Naive thymus-derived CD4-positive, alpha-beta T cell (primary cell): Measurements from ENCODE around the gene TBX19. TPM values are rescaled to one million over a fixed set of nuclear protein-coding genes. Genes with fewer than 3 reads are reported as not detected.
A peak's percentile ranks its signal among the peaks of the same experiment; 100 is the strongest.

ENCODE experiments used
- ATAC-seq: fragments of 150-1000 bp; cut with Tn5 transposase; 2 replicates; pipeline ENCODE4 v1.10.0; 2021; ENCODE audit warnings: mild to moderate bottlenecking, moderate library complexity
- CTCF ChIA-PET: fragments of 350-600 bp; sonication (Branson Sonifier 250); formaldehyde crosslinking; loops from one replicate; lab custom pipeline; 2021; ENCODE audit warnings: antibody characterized with exemption; lab: Charles Lee
- POLR2A ChIA-PET: fragments of 350-600 bp; sonication (Branson Sonifier 250); formaldehyde crosslinking; loops from one replicate; lab custom pipeline; 2021; ENCODE audit warnings: antibody characterized with exemption, inconsistent platforms; lab: Charles Lee
- DNase-seq, 9 donors: peaks; one replicate each; pipeline versions ENCODE4 v3.0.0 to v3.0.0-alpha.2; 2020 to 2022; ENCODE audit warnings: mixed read lengths in 1 of 9
- H3K27ac ChIP-seq: one replicate; pipeline ENCODE4 v1.7.0; 2013; ENCODE audit warnings: mild to moderate bottlenecking, low read depth, low read length, moderate library complexity
- H3K27me3 ChIP-seq, 2 donors: one replicate each; pipeline ENCODE4 v1.7.0; 2013; ENCODE audit warnings: low read length in 2 of 2, mild to moderate bottlenecking in 2 of 2, moderate library complexity in 2 of 2; ENCODE audit not compliant: control insufficient read depth in 2 of 2, insufficient read depth in 2 of 2
- H3K36me3 ChIP-seq, 3 experiments: 1 replicate in 2 of 3; 2 replicates in 1 of 3; pipeline ENCODE4 v1.7.0; 2013; ENCODE audit warnings: low read length in 3 of 3, mild to moderate bottlenecking in 3 of 3, moderate library complexity in 1 of 3; ENCODE audit not compliant: insufficient read depth in 3 of 3, control insufficient read depth in 2 of 3
- H3K4me1 ChIP-seq, 2 donors: one replicate each; pipeline ENCODE4 v1.7.0; 2013; ENCODE audit warnings: low read length in 2 of 2, mild to moderate bottlenecking in 2 of 2, moderate library complexity in 1 of 2; ENCODE audit not compliant: control insufficient read depth in 2 of 2, insufficient read depth in 2 of 2
- H3K4me3 ChIP-seq: 2 replicates; pipeline ENCODE4 v1.7.0; 2013; ENCODE audit warnings: mild to moderate bottlenecking, low read length
- H3K9me3 ChIP-seq, 3 experiments: 1 replicate in 2 of 3; 2 replicates in 1 of 3; pipeline ENCODE4 v1.7.0; 2013; ENCODE audit warnings: low read length in 3 of 3; ENCODE audit not compliant: control insufficient read depth in 2 of 3
- H3K27ac Mint-ChIP-seq, 9 donors: one replicate each; pipeline ENCODE4 v1.8.0; 2020 to 2022; ENCODE audit warnings: mixed read lengths in 9 of 9, mild to moderate bottlenecking in 8 of 9, moderate library complexity in 5 of 9, inconsistent platforms in 2 of 9
- H3K27me3 Mint-ChIP-seq, 5 donors: one replicate each; pipeline ENCODE4 v1.8.0; 2021 to 2022; ENCODE audit warnings: mixed read lengths in 5 of 5, mild to moderate bottlenecking in 1 of 5
- H3K36me3 Mint-ChIP-seq, 5 donors: one replicate each; pipeline ENCODE4 v1.8.0; 2020 to 2022; ENCODE audit warnings: mixed read lengths in 5 of 5, mild to moderate bottlenecking in 3 of 5, inconsistent platforms in 1 of 5
- H3K4me1 Mint-ChIP-seq, 7 donors: one replicate each; pipeline ENCODE4 v1.8.0; 2020 to 2022; ENCODE audit warnings: mixed read lengths in 7 of 7, mild to moderate bottlenecking in 3 of 7, inconsistent platforms in 1 of 7
- H3K4me3 Mint-ChIP-seq, 10 donors: one replicate each; pipeline ENCODE4 v1.8.0; 2020 to 2022; ENCODE audit warnings: mild to moderate bottlenecking in 10 of 10, mixed read lengths in 10 of 10, moderate library complexity in 6 of 10, inconsistent platforms in 2 of 10
- H3K9me3 Mint-ChIP-seq, 11 donors: one replicate each; pipeline ENCODE4 v1.8.0; 2020 to 2022; ENCODE audit warnings: mixed read lengths in 11 of 11, mild to moderate bottlenecking in 4 of 11, inconsistent platforms in 1 of 11, moderate library complexity in 1 of 11
- intact Hi-C, 2 donors: fragments of 100-400 bp; cut with micrococcal nuclease; formaldehyde crosslinking; loops; one replicate each; pipeline ENCODE4 v1.15.1; 2023
- polyA plus RNA-seq, 2 donors: library from polyadenylated mRNA; unstranded; fragments of 300-500 nt; fragmentation: Illumina TruSeq; gene quantifications; one replicate each; pipeline ENCODE4 v1.2.3, GENCODE V29; 2021
- total RNA-seq, 6 experiments: library from RNA in 5 of 6; stranded (reverse) in 5 of 6; gene quantifications; 1 replicate in 5 of 6; 2 replicates in 1 of 6; pipeline ENCODE4 v1.2.3 and lab custom pipeline; 2021 to 2026

Gene TBX19
- total and polyA plus RNA-seq, 7 experiments from 2014 or later, result 1.1 to 4.5 (median 2.2) TPM

- H3K4me3 Mint-ChIP-seq, result no peak overlapping the region
- peaks cover 0 to 6% (median 0%) of the 10 kb centered on the region in 5 donors for H3K36me3 Mint-ChIP-seq
- no peaks in the 10 kb centered on the region for H3K36me3 ChIP-seq
- intact Hi-C loops, result no loop called here
- H3K9me3 ChIP-seq, result no peaks in the 10 kb centered on the region
- H3K4me1 Mint-ChIP-seq, result peaks cover 0 to 10% (median 0%) of the 10 kb centered on the region in 7 donors
- peaks cover 0 to 5% (median 0%) of the 10 kb centered on the region in 11 donors for H3K9me3 Mint-ChIP-seq
- ATAC-seq, result no peak
- no peak overlapping the region for H3K27ac ChIP-seq
- no peak overlapping the region for H3K27ac Mint-ChIP-seq
- no peak overlapping the region for H3K4me3 ChIP-seq
- H3K27me3 ChIP-seq, result no peaks in the 10 kb centered on the region
- CTCF ChIA-PET, result no interaction called here
- no peak for DNase-seq
- POLR2A ChIA-PET, result no interaction called here
- H3K27me3 Mint-ChIP-seq, result peaks cover 0 to 6% (median 0%) of the 10 kb centered on the region in 5 donors
- H3K4me1 ChIP-seq, result peaks cover 0 to 2% of the 10 kb centered on the region in 2 donors
These were observed 53.0 kb downstream of the TBX19 start for GRCh38 chr1:168333562-168334276.

GRCh38 chr1:168335500-168335899, 54.8 kb downstream of the TBX19 start:
- Histone ChIP-seq H3K9me3 (no peaks in the 10 kb centered on the region), H3K27ac (no peak overlapping the region), H3K36me3 (no peaks in the 10 kb centered on the region), H3K27me3 (no peaks in the 10 kb centered on the region), H3K4me3 (no peak overlapping the region), H3K4me1 (peaks cover 0 to 9% of the 10 kb centered on the region in 2 donors)
- ChIA-PET CTCF (no interaction called here), POLR2A (no interaction called here)
- H3K27me3 Mint-ChIP-seq, result peaks cover 0 to 6% (median 0%) of the 10 kb centered on the region in 5 donors
- H3K36me3 Mint-ChIP-seq, result peaks cover 0 to 9% (median 0%) of the 10 kb centered on the region in 5 donors
- peak overlapping the region in 1 of 9 donors; percentile 2 for H3K27ac Mint-ChIP-seq
- peaks cover 0 to 17% (median 0%) of the 10 kb centered on the region in 7 donors for H3K4me1 Mint-ChIP-seq
- intact Hi-C loops, result no loop called here
- DNase-seq (no peak), ATAC-seq (no peak)
- H3K9me3 Mint-ChIP-seq, result peaks cover 0 to 5% (median 0%) of the 10 kb centered on the region in 11 donors
- H3K4me3 Mint-ChIP-seq, result no peak overlapping the region

GRCh38 chr1:168338589-168339503, 58.2 kb downstream of the TBX19 start:
- peaks cover 10 to 44% (median 15%) of the 10 kb centered on the region in 7 donors for H3K4me1 Mint-ChIP-seq
- ATAC-seq (no peak), DNase-seq (no peak)
- H3K27ac Mint-ChIP-seq, result no peak overlapping the region
- H3K27me3 Mint-ChIP-seq, result peaks cover 0 to 2% (median 0%) of the 10 kb centered on the region in 5 donors
- Histone ChIP-seq H3K4me1 (peaks cover 0 to 33% of the 10 kb centered on the region in 2 donors), H3K36me3 (no peaks in the 10 kb centered on the region), H3K9me3 (no peaks in the 10 kb centered on the region), H3K27me3 (no peaks in the 10 kb centered on the region), H3K4me3 (no peak overlapping the region), H3K27ac (no peak overlapping the region)
- H3K4me3 Mint-ChIP-seq, result no peak overlapping the region
- peaks cover 0 to 16% (median 0%) of the 10 kb centered on the region in 5 donors for H3K36me3 Mint-ChIP-seq
- CTCF ChIA-PET, result interaction anchor here (0.7 kb wide), 1 partner anchor 562 kb away, joined by 3 read pairs; no protein-coding TSS in a partner anchor
- POLR2A ChIA-PET, result no interaction called here
- intact Hi-C loops, result no loop called here
- peaks cover 0 to 5% (median 0%) of the 10 kb centered on the region in 11 donors for H3K9me3 Mint-ChIP-seq

- Histone ChIP-seq H3K9me3 (no peaks in the 10 kb centered on the region), H3K4me3 (no peak overlapping the region), H3K27ac (no peak overlapping the region), H3K36me3 (no peaks in the 10 kb centered on the region), H3K4me1 (peaks cover 0 to 33% of the 10 kb centered on the region in 2 donors), H3K27me3 (no peaks in the 10 kb centered on the region)
- peak overlapping the region in 1 of 10 donors; percentile 53 for H3K4me3 Mint-ChIP-seq
- H3K4me1 Mint-ChIP-seq, result peaks cover 10 to 46% (median 20%) of the 10 kb centered on the region in 7 donors
- H3K36me3 Mint-ChIP-seq, result peaks cover 0 to 16% (median 0%) of the 10 kb centered on the region in 5 donors
- intact Hi-C loops, result loop anchor here (5.0 to 10.0 kb wide), 8 partner anchors 81 to 1551 kb away; partner anchors contain the start of genes ATP1B1 (in 1 of the 2), BLZF1 (in 1 of the 2), DCAF6 (in 1 of the 2) and MPC2 (in 1 of the 2)
- H3K27me3 Mint-ChIP-seq, result no peaks in the 10 kb centered on the region
- peaks cover 0 to 5% (median 0%) of the 10 kb centered on the region in 11 donors for H3K9me3 Mint-ChIP-seq
- ChIA-PET CTCF (interaction anchor here (0.7 to 3.5 kb wide), 7 partner anchors 22 to 1008 kb away, joined by 3 to 68 read pairs (median 4); no protein-coding TSS in a partner anchor), POLR2A (interaction anchor here (1.1 kb wide), 1 partner anchor 1009 kb away, joined by 3 read pairs; no protein-coding TSS in a partner anchor)
- H3K27ac Mint-ChIP-seq, result peak overlapping the region in 1 of 9 donors; percentile 40
- ATAC-seq, result no peak
- DNase-seq, result no peak
These were observed 60.3 kb downstream of the TBX19 start for GRCh38 chr1:168340781-168341482.

GRCh38 chr1:168341483-168341975, 60.9 kb downstream of the TBX19 start:
- Mint-ChIP-seq H3K36me3 (peaks cover 0 to 16% (median 0%) of the 10 kb centered on the region in 5 donors), H3K27ac (peak overlapping the region in 2 of 9 donors; percentile 11 to 59), H3K9me3 (peaks cover 0 to 5% (median 0%) of the 10 kb centered on the region in 11 donors), H3K27me3 (no peaks in the 10 kb centered on the region), H3K4me3 (peak overlapping the region in 1 of 10 donors; percentile 53), H3K4me1 (peaks cover 10 to 52% (median 24%) of the 10 kb centered on the region in 7 donors)
- ChIA-PET POLR2A (interaction anchor here (1.1 to 1.6 kb wide), 2 partner anchors 141 to 1008 kb away, joined by 3 to 4 read pairs; no protein-coding TSS in a partner anchor), CTCF (interaction anchor here (0.7 to 3.5 kb wide), 11 partner anchors 13 to 1729 kb away, joined by 3 to 78 read pairs (median 9); no protein-coding TSS in a partner anchor)
- Histone ChIP-seq H3K27me3 (no peaks in the 10 kb centered on the region), H3K4me3 (no peak overlapping the region), H3K9me3 (no peaks in the 10 kb centered on the region), H3K27ac (no peak overlapping the region), H3K4me1 (peaks cover 0 to 33% of the 10 kb centered on the region in 2 donors), H3K36me3 (no peaks in the 10 kb centered on the region)
- DNase-seq (no peak), ATAC-seq (no peak)
- intact Hi-C loops, result loop anchor here (5.0 to 10.0 kb wide), 8 partner anchors 81 to 1551 kb away; partner anchors contain the start of genes ATP1B1 (in 1 of the 2), BLZF1 (in 1 of the 2), DCAF6 (in 1 of the 2) and MPC2 (in 1 of the 2)
